SJSA1 (cell line): Measurements from ENCODE around the gene RTL3. TPM values are rescaled to one million over a fixed set of nuclear protein-coding genes. Genes with fewer than 3 reads are reported as not detected.

Experiments
- DNase-seq, 2 experiments: peaks; one replicate each; pipeline ENCODE4 v3.0.0-alpha.2; 2015 to 2020; ENCODE audit warnings: low spot score in 2 of 2, low read depth in 1 of 2
- H3K27ac ChIP-seq: fragments of 250-450 bp; sonication (Bioruptor Pico); 2 replicates; pipeline ENCODE4 v1.5.1; 2020; ENCODE audit warnings: mild to moderate bottlenecking, moderate library complexity
- H3K27me3 ChIP-seq: fragments of 250-450 bp; sonication (Bioruptor Pico); replicated peaks from 2 replicates; pipeline ENCODE4 v1.5.1; 2020; ENCODE audit warnings: mild to moderate bottlenecking, moderate library complexity
- H3K36me3 ChIP-seq: fragments of 250-450 bp; sonication (Bioruptor Pico); 2 replicates; pipeline ENCODE4 v1.5.1; 2020; ENCODE audit warnings: mild to moderate bottlenecking
- H3K4me1 ChIP-seq: fragments of 250-450 bp; sonication (Bioruptor Pico); replicated peaks from 2 replicates; pipeline ENCODE4 v1.6.1; 2021; ENCODE audit warnings: mild to moderate bottlenecking
- H3K4me3 ChIP-seq: fragments of 250-450 bp; sonication (Bioruptor Pico); 2 replicates; pipeline ENCODE4 v1.5.1; 2020; ENCODE audit warnings: mild to moderate bottlenecking
- H3K9me3 ChIP-seq: fragments of 250-450 bp; sonication (Bioruptor Pico); replicated peaks from 2 replicates; pipeline ENCODE4 v1.5.1; 2020; ENCODE audit warnings: mild to moderate bottlenecking
- total RNA-seq: library from RNA; depleted of rRNA; stranded (reverse); fragments of >200 nt; shearing (Covaris generic); gene quantifications from 2 replicates; pipeline ENCODE4 v1.2.3, GENCODE V29; 2014; rRNA removed

Gene RTL3
- 2.4 and 2.7 TPM in 2 replicates for total RNA-seq

DNA sequence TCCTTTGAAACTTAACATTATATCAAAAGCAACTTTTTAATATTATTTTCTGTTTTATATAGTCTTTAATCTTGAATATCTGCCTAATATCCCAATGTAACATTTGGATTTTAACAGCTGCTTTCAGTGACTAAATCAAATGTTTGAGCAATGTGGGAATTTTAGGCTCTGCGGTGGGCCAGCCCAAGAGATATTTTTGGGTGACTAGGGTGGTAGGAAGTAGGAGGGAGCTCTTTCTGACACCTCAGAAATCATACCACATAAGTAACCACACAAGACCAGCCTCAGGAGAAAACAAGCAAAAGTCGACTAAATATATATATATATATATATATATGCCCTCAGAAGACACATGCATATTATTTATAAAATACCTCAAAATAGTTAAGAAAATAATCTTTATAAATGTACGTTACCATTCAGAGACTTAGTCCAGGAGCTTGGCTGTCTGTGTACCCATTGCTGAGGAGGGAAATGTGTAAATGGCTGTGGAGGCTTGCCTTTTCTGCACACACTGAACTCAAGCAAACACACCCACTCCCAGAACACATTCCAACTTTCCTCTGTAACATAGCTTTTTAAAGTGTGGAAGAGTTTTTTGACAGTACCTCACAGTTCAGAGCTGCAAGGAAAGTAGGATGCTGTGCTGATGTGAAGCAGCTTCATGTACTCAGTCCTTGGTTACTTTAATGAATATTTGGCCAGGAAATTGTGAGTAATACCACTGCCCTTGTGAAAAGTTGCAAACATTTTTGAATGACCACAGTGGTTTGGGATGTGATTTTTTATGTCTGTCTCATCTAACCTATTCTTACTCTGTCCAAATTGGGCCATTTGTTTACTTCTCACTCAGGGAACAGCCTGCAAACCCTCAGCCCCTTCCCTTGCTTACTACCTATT lies at the start of gene RTL3:
TSS of gene RTL3 (minus strand) at position 484 of the 900 bp plus-strand sequence. CDS start 908 bp downstream, outside the sequence.
- peaks cover 30% of the 10 kb centered on the region for H3K4me1 ChIP-seq
- H3K36me3 ChIP-seq: no peaks in the 10 kb centered on the region
- DNase-seq: peak in 1 of 2 experiments; percentile 68
- no peak within 1 kb of the TSS for H3K4me3 ChIP-seq
- no peaks in the 10 kb centered on the region for H3K27me3 ChIP-seq
- H3K27ac ChIP-seq: peak within 1 kb of the TSS; percentile 76
- H3K9me3 ChIP-seq: no peaks in the 10 kb centered on the region

GRCh38 chrX:78708816-78709215 lies 49.7 kb upstream of the RTL3 start:
- Histone ChIP-seq H3K9me3 (no peaks in the 10 kb centered on the region), H3K4me3 (no peak overlapping the region), H3K27ac (no peak overlapping the region), H3K4me1 (no peaks in the 10 kb centered on the region), H3K27me3 (no peaks in the 10 kb centered on the region), H3K36me3 (no peaks in the 10 kb centered on the region)
- DNase-seq: no peak

GRCh38 chrX:78708262-78708661 lies 49.1 kb upstream of the RTL3 start:
- Histone ChIP-seq H3K4me1 (no peaks in the 10 kb centered on the region), H3K4me3 (no peak overlapping the region), H3K9me3 (no peaks in the 10 kb centered on the region), H3K27me3 (no peaks in the 10 kb centered on the region), H3K36me3 (no peaks in the 10 kb centered on the region), H3K27ac (no peak overlapping the region)
- DNase-seq: peak; percentile 10 to 26

GRCh38 chrX:78706071-78706470 lies 46.9 kb upstream of the RTL3 start:
- H3K36me3 ChIP-seq: no peaks in the 10 kb centered on the region
- H3K4me1 ChIP-seq: no peaks in the 10 kb centered on the region
- H3K27me3 ChIP-seq: no peaks in the 10 kb centered on the region
- H3K9me3 ChIP-seq: no peaks in the 10 kb centered on the region
- no peak overlapping the region for H3K4me3 ChIP-seq
- DNase-seq: no peak
- H3K27ac ChIP-seq: no peak overlapping the region

DNA sequence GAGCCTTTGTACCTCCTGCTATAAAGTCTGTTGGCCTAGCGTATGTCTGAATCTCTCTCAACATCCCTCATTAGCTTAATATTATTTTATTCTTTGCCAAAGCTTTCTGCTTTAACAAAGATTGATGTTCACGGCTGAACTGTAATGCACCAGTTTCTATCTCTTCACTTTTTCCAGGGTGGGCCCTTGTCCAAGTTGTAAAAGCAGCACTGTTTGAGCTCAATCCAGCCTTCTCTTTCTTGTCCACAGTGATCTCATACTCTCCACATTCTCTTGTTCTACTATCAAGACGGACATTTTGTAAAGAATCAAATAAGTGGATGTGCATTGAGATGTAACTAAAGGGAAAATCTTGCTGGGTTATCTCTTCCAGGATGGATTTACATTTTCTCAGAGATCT lies 34.4 kb upstream of the RTL3 start:
- DNase-seq: no peak
- Histone ChIP-seq H3K27ac (no peak overlapping the region), H3K4me3 (no peak overlapping the region), H3K4me1 (no peaks in the 10 kb centered on the region), H3K27me3 (no peaks in the 10 kb centered on the region), H3K9me3 (no peaks in the 10 kb centered on the region), H3K36me3 (no peaks in the 10 kb centered on the region)

DNA sequence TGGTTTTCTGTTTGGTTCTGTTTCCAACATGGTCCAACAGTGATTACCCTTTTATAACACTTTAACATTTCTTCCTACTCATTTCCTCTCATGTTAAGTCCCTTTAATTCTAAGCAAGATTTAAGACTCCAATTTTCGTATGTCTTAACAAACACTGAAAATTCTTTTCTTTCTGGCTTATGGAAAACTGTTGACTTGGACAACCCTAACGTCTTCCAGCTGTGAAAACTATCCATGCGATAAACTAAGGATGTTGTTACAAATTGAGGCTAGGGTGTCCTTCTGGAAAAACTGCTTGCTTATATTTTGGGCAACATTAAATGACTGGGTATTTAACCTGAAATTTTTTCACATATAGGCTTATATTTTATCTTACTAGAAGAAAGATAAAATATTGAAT lies 33.9 kb upstream of the RTL3 start:
- DNase-seq: no peak
- no peak overlapping the region for H3K27ac ChIP-seq
- H3K4me1 ChIP-seq: no peaks in the 10 kb centered on the region
- H3K4me3 ChIP-seq: no peak overlapping the region
- no peaks in the 10 kb centered on the region for H3K27me3 ChIP-seq
- no peaks in the 10 kb centered on the region for H3K9me3 ChIP-seq
- H3K36me3 ChIP-seq: no peaks in the 10 kb centered on the region

GRCh38 chrX:78687586-78687985 lies 28.5 kb upstream of the RTL3 start:
- no peak for DNase-seq
- Histone ChIP-seq H3K27me3 (no peaks in the 10 kb centered on the region), H3K4me1 (no peaks in the 10 kb centered on the region), H3K4me3 (no peak overlapping the region), H3K36me3 (no peaks in the 10 kb centered on the region), H3K9me3 (no peaks in the 10 kb centered on the region), H3K27ac (no peak overlapping the region)

DNA sequence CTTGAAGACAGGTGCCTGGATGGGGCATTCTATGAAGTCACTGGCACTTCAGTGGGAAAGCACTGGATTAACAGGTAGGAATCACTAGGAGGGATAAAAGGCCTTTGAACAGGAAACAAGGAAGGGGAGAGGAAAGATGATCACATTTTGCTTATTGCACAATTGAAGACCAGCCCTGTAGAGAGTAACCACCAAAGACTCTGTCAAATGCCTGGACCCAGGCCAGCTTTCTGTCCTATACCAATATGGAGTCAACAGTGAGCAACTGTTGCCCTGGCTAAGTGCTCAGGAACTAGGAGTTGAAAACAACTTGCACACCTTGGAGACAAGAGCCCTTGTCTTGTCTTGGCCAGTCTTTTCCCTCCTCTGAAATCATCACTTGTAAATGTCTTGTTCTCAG lies 14.1 kb upstream of the RTL3 start:
- Histone ChIP-seq H3K9me3 (no peaks in the 10 kb centered on the region), H3K27ac (no peak overlapping the region), H3K27me3 (no peaks in the 10 kb centered on the region), H3K36me3 (no peaks in the 10 kb centered on the region), H3K4me1 (no peaks in the 10 kb centered on the region), H3K4me3 (no peak overlapping the region)
- DNase-seq: no peak

DNA sequence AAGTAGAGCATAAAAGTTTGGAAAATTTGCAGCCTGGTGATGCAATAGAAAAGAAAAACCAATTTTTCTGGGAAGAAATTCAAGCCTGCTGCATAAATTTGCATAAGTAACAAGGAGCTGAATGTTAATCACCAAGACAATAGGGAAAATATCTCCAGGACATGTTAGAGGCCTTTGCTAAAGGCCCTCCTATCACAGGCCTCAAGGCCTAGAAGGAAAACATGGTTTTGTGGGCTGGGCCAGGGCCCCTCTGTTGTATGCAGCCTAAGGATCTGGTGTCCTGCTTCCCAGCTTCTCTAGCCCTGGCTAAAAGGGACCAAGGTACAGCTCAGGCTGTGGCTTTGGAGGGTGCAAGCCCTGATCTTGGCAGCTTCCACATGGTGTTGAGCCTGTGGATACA lies 6.2 kb upstream of the RTL3 start:
- no peak for DNase-seq
- no peaks in the 10 kb centered on the region for H3K36me3 ChIP-seq
- H3K4me3 ChIP-seq: no peak overlapping the region
- no peaks in the 10 kb centered on the region; the same call in 1 of the 2 replicates for H3K4me1 ChIP-seq
- no peaks in the 10 kb centered on the region for H3K27me3 ChIP-seq
- no peak overlapping the region for H3K27ac ChIP-seq
- no peaks in the 10 kb centered on the region for H3K9me3 ChIP-seq

DNA sequence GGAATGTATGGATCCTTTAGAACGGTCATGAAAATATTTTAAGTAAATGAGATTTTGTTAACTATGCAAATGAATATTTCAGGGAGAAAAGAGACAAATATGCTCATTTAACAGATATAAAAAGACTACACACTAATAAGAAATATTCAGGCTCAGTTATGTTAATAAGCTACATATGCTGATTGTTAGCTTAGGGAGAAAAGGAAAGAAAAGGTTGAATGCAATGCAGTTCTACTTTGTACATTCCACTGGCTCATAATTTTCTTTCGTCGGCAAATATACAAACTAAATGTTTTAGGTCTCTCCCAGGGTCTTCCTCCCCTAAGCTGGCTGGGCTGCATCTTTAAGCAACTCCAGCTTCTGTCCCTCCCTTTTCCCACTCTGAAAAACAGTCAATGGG lies 2.7 kb upstream of the RTL3 start:
- H3K4me3 ChIP-seq: no peak overlapping the region
- no peaks in the 10 kb centered on the region for H3K27me3 ChIP-seq
- H3K36me3 ChIP-seq: no peaks in the 10 kb centered on the region
- no peak for DNase-seq
- peaks cover 22% of the 10 kb centered on the region for H3K4me1 ChIP-seq
- no peak overlapping the region for H3K27ac ChIP-seq
- no peaks in the 10 kb centered on the region for H3K9me3 ChIP-seq

DNA sequence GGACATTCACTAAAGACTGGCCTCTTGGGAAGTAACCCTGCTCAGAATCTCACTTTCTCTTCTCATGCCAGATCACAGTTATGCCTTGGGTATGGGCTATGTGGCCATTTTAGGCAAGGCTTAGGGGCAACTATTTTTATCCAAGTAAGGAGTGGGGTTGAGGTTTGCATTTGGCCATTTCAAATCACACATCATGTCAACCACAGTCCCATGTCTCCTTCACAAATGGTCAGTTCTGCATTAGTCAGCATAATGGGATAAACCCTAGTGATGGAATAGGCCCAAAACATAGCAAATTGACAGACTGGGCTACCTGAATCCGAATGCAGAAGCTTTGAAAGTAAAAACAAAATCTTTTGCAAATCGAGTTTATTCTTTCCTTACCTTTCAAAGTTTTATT lies 827 bp upstream of the RTL3 start:
- peak overlapping the region; percentile 76 for H3K27ac ChIP-seq
- no peaks in the 10 kb centered on the region for H3K9me3 ChIP-seq
- H3K4me3 ChIP-seq: no peak overlapping the region
- no peak for DNase-seq
- peaks cover 22% of the 10 kb centered on the region for H3K4me1 ChIP-seq
- H3K36me3 ChIP-seq: no peaks in the 10 kb centered on the region
- no peaks in the 10 kb centered on the region for H3K27me3 ChIP-seq

GRCh38 chrX:78658414-78658813 lies 714 bp downstream of the RTL3 start:
- Histone ChIP-seq H3K27ac (peak overlapping the region; percentile 76), H3K4me3 (no peak overlapping the region), H3K27me3 (no peaks in the 10 kb centered on the region), H3K9me3 (no peaks in the 10 kb centered on the region), H3K4me1 (peaks cover 37% of the 10 kb centered on the region), H3K36me3 (no peaks in the 10 kb centered on the region)
- no peak for DNase-seq

DNA sequence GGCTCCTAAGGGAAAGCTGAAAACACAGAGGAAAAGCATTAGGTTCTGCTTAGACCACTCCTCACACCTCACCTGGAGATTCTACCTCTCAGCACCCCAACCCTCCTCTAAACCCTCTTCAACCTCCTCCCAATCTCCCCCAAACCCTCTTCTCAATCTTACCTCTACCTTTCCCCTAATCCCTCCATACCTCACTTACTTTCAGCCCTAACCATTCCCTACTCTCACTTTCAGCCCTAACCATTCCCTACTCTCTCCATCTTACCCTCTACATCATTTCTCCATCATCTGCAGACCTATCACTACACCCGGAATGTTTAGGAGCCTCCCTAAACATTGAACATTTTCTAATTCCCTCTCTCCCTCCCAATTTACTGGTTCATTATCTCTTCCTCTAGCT lies 3.5 kb downstream of the RTL3 start:
- H3K36me3 ChIP-seq: no peaks in the 10 kb centered on the region
- peaks cover 62% of the 10 kb centered on the region for H3K4me1 ChIP-seq
- H3K27me3 ChIP-seq: no peaks in the 10 kb centered on the region
- no peak for DNase-seq
- no peaks in the 10 kb centered on the region for H3K9me3 ChIP-seq
- no peak overlapping the region for H3K27ac ChIP-seq
- H3K4me3 ChIP-seq: no peak overlapping the region

GRCh38 chrX:78653118-78653822 lies 5.9 kb downstream of the RTL3 start:
- peak; percentile 66 to 88 for DNase-seq
- Histone ChIP-seq H3K27me3 (no peaks in the 10 kb centered on the region), H3K4me3 (no peak overlapping the region), H3K27ac (peak overlapping the region; percentile 92), H3K9me3 (no peaks in the 10 kb centered on the region), H3K36me3 (no peaks in the 10 kb centered on the region), H3K4me1 (peaks cover 60% of the 10 kb centered on the region)
